Activated T-cell treated with anti-CD3 and anti-CD28 coated beads, Interleukin-2, amount 50 U/mL, for 72 hours (primary cell): Measurements from ENCODE around the gene ACSL5. TPM values are rescaled to one million over a fixed set of nuclear protein-coding genes. Genes with fewer than 3 reads are reported as not detected.

Experiments
- ATAC-seq, 2 donors: fragments of 150-1000 bp; cut with Tn5 transposase; replicated peaks in 1 of 2; 2 replicates each; pipeline ENCODE4 v1.10.0; 2021; ENCODE audit warnings: moderate library complexity in 2 of 2, mild to moderate bottlenecking in 1 of 2
- DNase-seq, 2 donors: peaks; one replicate each; pipeline ENCODE4 v3.0.0; 2021 to 2022; ENCODE audit warnings: mixed read lengths in 1 of 2
- H3K27ac Mint-ChIP-seq: one replicate; pipeline ENCODE4 v1.8.0; 2022; ENCODE audit warnings: mild to moderate bottlenecking, moderate library complexity, mixed read lengths
- H3K27me3 Mint-ChIP-seq: one replicate; pipeline ENCODE4 v1.8.0; 2022; ENCODE audit warnings: low read depth, mixed read lengths
- H3K36me3 Mint-ChIP-seq, 2 donors: one replicate each; pipeline ENCODE4 v1.8.0; 2022; ENCODE audit warnings: mixed read lengths in 2 of 2, mild to moderate bottlenecking in 1 of 2; ENCODE audit not compliant: insufficient read depth in 2 of 2
- H3K4me1 Mint-ChIP-seq: one replicate; pipeline ENCODE4 v1.8.0; 2022; ENCODE audit warnings: low read depth, mixed read lengths
- H3K4me3 Mint-ChIP-seq, 2 donors: one replicate each; pipeline ENCODE4 v1.8.0; 2022; ENCODE audit warnings: mild to moderate bottlenecking in 2 of 2, mixed read lengths in 2 of 2, moderate library complexity in 2 of 2
- H3K9me3 Mint-ChIP-seq, 2 donors: one replicate each; pipeline ENCODE4 v1.8.0; 2022; ENCODE audit warnings: mixed read lengths in 2 of 2
- total RNA-seq, 2 donors: library from RNA; stranded (reverse); gene quantifications; one replicate each; pipeline ENCODE4 v1.2.3, GENCODE V29; 2022

ACSL5 gene
- total RNA-seq, 2 donors from 2014 or later: 49.5 to 54.5 TPM

DNA sequence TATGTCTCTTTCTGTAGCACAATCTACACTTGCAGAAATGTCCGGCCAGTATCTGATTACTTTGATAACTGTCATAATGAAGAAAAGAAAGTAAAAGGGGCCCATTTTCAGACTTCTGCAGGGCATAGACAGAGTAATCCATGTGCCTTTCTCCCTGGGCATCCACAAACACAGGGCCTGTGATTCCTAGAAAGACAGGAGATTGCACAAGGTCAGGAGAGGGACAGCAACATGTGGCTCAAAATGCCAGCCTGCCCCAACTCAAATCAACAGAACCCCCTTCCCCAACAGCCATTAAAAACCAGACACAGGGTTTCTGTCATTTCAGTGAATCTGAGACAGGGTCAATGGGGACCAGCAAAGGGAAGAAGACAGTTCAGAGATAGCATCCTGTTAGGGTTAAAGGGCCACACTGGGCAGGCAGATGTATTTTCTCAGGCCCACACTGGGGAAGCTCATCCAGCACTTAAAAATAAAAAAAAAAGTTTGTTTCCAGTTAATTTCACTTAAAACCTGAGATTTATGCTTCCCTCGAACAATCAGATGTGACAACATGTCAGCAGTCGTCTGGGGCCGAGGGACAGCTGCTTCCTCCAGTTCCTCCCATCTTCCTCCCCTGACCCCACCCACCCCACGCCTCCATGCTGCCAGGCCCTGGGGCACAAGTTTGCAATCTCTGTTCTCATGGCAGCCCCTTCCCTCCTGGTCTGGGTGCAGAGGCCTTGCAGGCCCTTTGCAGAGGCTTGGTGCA, 30.7 kb upstream of the ACSL5 start:
- Mint-ChIP-seq H3K27ac (no peak overlapping the region), H3K36me3 (no peaks in the 10 kb centered on the region), H3K27me3 (no peaks in the 10 kb centered on the region), H3K4me3 (no peak overlapping the region), H3K9me3 (no peaks in the 10 kb centered on the region), H3K4me1 (no peaks in the 10 kb centered on the region)
- DNase-seq (no peak), ATAC-seq (no peak)

DNA sequence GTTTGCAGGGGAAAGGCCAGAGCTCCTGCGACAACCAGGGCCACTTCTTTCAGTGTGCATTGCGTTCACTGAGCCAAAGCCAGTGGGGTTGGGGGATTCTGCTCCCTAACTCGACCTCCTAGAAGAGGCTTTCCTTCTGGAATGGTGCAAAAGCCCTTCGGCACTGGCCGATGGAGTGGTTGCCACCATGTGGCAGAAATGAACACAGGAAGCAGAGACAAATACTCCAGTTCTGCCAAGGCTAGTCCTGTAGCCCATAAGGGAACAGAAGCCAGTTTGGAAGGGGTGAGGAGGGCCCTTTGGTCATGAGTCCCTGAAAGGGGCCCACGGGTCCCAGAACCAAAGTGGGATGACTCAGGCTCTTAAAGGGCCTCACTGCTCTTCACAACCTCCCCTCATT, 29.7 kb upstream of the ACSL5 start:
- DNase-seq: no peak
- Mint-ChIP-seq H3K36me3 (no peaks in the 10 kb centered on the region), H3K4me1 (no peaks in the 10 kb centered on the region), H3K27me3 (no peaks in the 10 kb centered on the region), H3K4me3 (no peak overlapping the region), H3K27ac (no peak overlapping the region), H3K9me3 (no peaks in the 10 kb centered on the region)
- ATAC-seq: no peak

DNA sequence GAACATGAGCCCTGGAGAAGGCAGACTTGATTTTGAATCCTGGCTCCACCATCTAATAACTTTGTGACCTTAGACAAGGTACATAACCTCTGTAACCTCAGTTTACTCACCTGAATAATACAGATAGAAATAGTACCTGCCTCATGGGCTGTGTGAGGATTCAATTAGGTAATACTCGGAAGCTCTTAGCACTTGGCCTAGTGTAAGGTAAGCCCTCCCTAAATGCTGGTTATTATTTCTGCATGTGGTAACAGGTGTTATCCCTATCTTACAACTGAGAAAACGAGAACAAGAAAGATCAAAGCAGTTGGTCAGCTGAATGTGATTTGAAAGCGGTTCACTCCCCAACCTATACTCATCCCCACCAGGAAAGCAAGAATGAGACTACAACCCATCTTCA, 28.7 kb upstream of the ACSL5 start:
- no peaks in the 10 kb centered on the region for H3K4me1 Mint-ChIP-seq
- no peaks in the 10 kb centered on the region for H3K27me3 Mint-ChIP-seq
- ATAC-seq (no peak), DNase-seq (no peak)
- no peak overlapping the region for H3K27ac Mint-ChIP-seq
- no peaks in the 10 kb centered on the region for H3K9me3 Mint-ChIP-seq
- H3K4me3 Mint-ChIP-seq: no peak overlapping the region
- H3K36me3 Mint-ChIP-seq: no peaks in the 10 kb centered on the region

DNA sequence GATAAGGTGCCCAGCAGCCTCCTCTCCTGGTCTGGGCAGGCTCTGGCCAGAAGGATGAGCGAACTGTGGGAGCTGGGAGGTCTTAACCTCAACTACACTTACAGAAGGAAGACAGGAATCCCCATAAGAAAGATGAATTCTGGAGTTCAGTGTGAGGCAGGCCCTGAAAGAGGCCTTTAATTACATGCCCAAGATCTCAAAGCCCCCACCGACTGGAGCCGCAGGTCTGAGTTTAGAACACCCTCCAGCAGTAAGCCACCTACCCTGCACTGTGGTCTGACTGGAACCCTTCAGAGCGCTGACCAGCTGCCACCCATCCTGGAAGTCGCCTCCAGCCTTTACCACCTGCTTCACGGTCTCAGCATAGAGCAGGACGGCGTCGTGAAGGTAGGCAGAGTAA, 28.2 kb upstream of the ACSL5 start:
- no peaks in the 10 kb centered on the region for H3K4me1 Mint-ChIP-seq
- no peak overlapping the region for H3K4me3 Mint-ChIP-seq
- H3K27me3 Mint-ChIP-seq: no peaks in the 10 kb centered on the region
- ATAC-seq (no peak), DNase-seq (no peak)
- no peaks in the 10 kb centered on the region for H3K36me3 Mint-ChIP-seq
- H3K27ac Mint-ChIP-seq: no peak overlapping the region
- no peaks in the 10 kb centered on the region for H3K9me3 Mint-ChIP-seq

DNA sequence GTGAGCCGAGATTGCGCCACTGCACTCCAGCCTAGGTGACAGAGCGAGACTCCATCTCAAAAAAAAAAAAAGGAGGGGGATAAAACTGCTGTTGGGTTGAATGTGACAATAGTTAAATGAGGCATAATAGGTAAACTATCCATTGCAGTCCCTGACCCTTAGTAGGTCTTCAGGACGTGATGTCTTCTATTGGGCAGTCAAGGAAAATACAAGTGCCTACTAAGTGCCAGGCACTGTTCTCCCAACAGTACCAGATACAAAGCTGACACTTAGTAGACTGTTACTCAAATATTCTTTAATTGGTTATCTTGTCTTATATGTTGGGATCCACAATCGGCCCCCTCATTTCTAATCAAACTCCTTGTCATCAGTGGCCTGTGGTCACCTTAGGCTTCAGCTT, 27.1 kb upstream of the ACSL5 start:
- Mint-ChIP-seq H3K27ac (no peak overlapping the region), H3K4me1 (no peaks in the 10 kb centered on the region), H3K4me3 (no peak overlapping the region), H3K36me3 (no peaks in the 10 kb centered on the region), H3K9me3 (no peaks in the 10 kb centered on the region), H3K27me3 (no peaks in the 10 kb centered on the region)
- DNase-seq (no peak), ATAC-seq (no peak)

DNA sequence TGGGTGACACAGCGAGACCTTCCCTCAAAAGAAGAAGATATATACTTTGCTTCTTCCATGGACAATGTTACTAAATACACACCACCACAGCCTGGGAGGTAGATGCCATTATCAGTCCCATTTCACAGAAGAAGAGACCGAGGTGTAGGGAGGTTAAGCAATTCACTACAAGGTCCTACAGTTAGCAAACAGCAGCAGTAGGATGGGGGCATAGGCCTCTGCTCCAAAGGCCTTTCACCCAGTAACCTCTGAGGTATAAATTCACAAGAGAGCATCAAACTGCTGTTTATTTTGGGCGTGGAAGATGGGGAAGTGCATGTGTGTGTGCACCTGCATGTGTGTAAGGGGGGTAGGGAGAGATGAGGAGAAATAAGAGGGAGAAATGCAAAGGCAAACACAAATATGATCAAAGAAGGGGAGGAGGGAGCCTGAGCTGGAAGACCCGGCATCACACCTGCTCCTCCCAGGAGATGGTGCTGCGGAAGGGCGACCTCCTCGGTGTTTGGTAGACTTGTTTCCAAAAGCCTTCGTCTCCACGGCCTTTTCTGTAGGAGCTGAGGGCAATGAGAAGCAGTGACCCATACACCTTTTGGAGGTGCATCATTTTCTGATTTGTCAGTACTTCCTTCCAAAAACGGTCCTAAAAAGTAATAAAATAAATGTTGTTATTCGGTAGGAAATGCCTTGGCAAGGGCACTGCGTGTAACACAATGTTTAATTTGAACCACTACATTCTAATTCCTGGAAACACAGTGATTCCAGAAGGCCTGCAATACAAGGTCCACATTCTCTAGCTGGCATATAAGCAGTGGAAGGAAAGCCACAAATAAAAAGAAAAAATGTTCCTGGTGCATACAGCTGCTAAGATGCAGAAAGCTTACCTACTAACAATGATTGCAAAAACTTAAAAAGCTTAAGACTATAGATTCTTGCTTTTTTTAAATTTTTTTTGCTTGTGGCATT, 25.9 kb upstream of the ACSL5 start:
- H3K9me3 Mint-ChIP-seq: no peaks in the 10 kb centered on the region
- ATAC-seq (no peak), DNase-seq (no peak)
- no peak overlapping the region for H3K4me3 Mint-ChIP-seq
- H3K36me3 Mint-ChIP-seq: no peaks in the 10 kb centered on the region
- no peaks in the 10 kb centered on the region for H3K4me1 Mint-ChIP-seq
- no peak overlapping the region for H3K27ac Mint-ChIP-seq
- no peaks in the 10 kb centered on the region for H3K27me3 Mint-ChIP-seq

DNA sequence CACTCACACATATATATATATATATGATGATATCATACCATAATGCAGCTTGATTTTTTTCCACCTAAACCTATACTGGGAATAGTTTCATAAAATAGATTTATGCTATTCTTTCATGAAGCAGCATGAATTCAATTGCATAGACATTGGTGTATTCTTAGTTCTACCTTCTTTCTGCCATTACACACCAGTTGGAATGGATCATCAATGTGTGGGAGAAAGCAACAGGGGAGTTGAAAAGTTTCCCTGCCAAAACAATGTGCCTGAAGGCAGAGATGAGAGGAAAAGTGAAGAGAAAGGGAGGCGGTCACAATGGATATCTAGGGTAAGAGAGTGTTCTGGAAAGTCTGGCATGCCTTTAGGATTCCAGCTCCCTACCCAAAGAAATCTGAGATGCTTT, 25.2 kb upstream of the ACSL5 start:
- no peaks in the 10 kb centered on the region for H3K36me3 Mint-ChIP-seq
- no peaks in the 10 kb centered on the region for H3K27me3 Mint-ChIP-seq
- ATAC-seq (no peak), DNase-seq (no peak)
- H3K27ac Mint-ChIP-seq: no peak overlapping the region
- H3K9me3 Mint-ChIP-seq: no peaks in the 10 kb centered on the region
- no peaks in the 10 kb centered on the region for H3K4me1 Mint-ChIP-seq
- H3K4me3 Mint-ChIP-seq: no peak overlapping the region

DNA sequence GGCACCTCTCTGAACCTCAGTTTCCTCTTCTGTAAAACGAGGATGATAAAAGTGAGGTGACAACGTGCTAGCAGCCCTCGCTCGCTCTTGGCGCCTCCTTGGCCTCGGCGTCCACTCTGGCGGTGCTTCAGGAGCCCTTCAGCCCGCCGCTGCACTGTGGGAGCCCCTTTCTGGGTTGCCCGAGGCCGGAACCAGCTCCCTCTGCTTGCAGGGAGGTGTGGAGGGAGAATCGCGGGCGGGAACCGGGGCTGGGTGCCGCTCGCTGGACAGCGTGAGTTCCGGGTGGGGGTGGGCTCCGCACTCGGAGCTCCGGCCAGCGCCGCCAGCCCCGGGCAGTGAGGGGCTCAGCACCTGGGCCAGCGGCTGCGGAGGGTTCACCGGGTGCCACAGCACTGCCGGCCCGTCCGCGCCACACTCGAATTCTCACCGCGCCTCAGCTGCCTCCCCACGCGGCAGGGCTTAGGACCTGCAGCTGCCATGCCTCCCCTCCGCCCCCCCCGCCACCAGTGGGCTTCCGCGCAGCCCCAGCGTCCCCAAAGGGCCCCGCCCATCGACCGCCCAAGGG, 24.3 kb upstream of the ACSL5 start:
- H3K4me3 Mint-ChIP-seq: no peak overlapping the region
- no peak overlapping the region for H3K27ac Mint-ChIP-seq
- H3K9me3 Mint-ChIP-seq: no peaks in the 10 kb centered on the region
- no peaks in the 10 kb centered on the region for H3K36me3 Mint-ChIP-seq
- ATAC-seq (no peak), DNase-seq (no peak)
- no peaks in the 10 kb centered on the region for H3K4me1 Mint-ChIP-seq
- no peaks in the 10 kb centered on the region for H3K27me3 Mint-ChIP-seq

DNA sequence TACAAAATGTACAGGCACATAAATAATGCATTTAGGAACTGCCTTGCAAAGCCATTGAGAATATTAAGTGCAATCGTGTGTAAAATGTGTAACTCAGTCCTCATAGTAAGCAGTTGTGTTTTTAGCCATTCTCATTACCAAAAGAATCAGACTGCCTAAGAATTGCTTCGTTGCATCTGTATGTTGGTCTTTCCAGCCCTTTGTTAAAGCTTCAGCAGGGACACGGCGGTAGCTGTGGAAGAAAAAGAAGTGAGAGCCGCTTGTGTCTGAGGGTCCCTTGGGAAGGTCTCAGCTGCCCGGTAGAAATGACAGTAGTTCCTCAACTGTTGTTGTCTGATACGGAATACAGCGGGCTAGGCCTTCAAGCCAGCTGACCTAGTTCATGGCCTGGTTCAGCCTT, 22.8 kb upstream of the ACSL5 start:
- Mint-ChIP-seq H3K4me1 (no peaks in the 10 kb centered on the region), H3K36me3 (no peaks in the 10 kb centered on the region), H3K9me3 (no peaks in the 10 kb centered on the region), H3K27me3 (no peaks in the 10 kb centered on the region), H3K27ac (no peak overlapping the region), H3K4me3 (no peak overlapping the region)
- ATAC-seq: no peak
- no peak for DNase-seq

DNA sequence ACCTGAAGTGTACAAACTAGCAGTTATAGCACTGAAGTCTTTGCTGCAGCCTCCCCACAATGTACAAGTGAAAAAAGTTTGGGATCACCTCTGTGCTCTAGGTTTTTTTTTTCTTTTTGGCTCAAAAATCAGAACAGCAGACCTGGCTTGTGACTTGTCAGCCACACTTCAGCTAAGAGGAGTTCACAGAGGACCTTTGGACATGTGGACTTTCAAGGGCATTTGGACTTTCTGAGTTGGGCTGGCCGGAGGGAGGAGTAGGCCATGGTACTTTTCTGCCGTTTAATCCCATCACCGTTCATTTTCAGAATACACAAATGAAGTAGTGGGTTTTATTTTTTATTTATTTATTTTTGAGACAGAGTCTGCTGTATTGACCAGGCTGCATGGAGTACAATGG, 21.9 kb upstream of the ACSL5 start:
- no peak for DNase-seq

DNA sequence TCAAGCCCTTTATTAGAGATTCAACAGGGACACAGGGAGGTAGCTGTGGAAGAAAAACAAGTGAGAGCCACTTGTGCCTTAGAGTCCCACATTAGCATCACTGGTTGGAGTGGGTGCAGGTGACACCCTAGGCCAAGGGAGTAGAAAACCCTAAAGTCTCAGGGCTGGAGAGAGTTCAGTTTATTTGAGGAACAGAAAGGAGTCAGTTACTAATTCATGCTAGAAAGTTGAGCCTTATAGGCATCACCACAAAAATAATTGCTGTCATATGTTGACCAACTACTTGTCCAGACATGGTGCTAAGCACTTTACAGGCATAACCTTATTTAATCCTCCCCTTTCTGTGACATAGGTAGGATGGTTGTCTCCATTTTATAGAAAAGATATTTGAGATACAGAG, 20.9 kb upstream of the ACSL5 start:
- H3K27me3 Mint-ChIP-seq: no peaks in the 10 kb centered on the region
- no peaks in the 10 kb centered on the region for H3K36me3 Mint-ChIP-seq
- DNase-seq: no peak
- H3K27ac Mint-ChIP-seq: no peak overlapping the region
- H3K4me3 Mint-ChIP-seq: no peak overlapping the region
- no peaks in the 10 kb centered on the region for H3K4me1 Mint-ChIP-seq
- H3K9me3 Mint-ChIP-seq: no peaks in the 10 kb centered on the region
- ATAC-seq: no peak

More for the DNA sequence above, 21.9 kb upstream of the ACSL5 start:
- Mint-ChIP-seq H3K27ac (no peak overlapping the region), H3K4me1 (no peaks in the 10 kb centered on the region), H3K27me3 (no peaks in the 10 kb centered on the region), H3K36me3 (no peaks in the 10 kb centered on the region), H3K4me3 (no peak overlapping the region), H3K9me3 (no peaks in the 10 kb centered on the region)
- no peak for ATAC-seq

DNA sequence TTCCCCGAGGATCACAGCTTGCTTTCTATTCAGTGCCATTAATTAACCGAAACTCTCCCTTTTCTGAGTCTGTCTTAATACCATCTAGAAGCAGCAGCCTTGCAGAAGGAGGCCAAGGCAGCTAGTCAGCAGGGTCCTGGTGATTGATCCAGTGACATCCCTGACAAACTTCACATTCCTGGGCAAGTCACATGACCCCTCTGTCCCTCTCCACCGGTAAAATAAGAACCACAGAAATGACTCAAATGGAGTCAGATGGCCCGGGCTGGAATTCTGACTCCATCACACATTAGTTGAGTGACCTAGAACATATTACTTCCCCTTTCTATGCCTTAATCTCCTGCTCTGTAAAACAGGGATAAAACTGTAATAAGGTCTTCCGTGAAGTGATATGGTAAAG, 17.2 kb upstream of the ACSL5 start:
- DNase-seq: no peak
- no peaks in the 10 kb centered on the region for H3K4me1 Mint-ChIP-seq
- H3K9me3 Mint-ChIP-seq: no peaks in the 10 kb centered on the region
- H3K4me3 Mint-ChIP-seq: no peak overlapping the region
- H3K36me3 Mint-ChIP-seq: no peaks in the 10 kb centered on the region
- no peak overlapping the region for H3K27ac Mint-ChIP-seq
- no peak for ATAC-seq
- no peaks in the 10 kb centered on the region for H3K27me3 Mint-ChIP-seq

DNA sequence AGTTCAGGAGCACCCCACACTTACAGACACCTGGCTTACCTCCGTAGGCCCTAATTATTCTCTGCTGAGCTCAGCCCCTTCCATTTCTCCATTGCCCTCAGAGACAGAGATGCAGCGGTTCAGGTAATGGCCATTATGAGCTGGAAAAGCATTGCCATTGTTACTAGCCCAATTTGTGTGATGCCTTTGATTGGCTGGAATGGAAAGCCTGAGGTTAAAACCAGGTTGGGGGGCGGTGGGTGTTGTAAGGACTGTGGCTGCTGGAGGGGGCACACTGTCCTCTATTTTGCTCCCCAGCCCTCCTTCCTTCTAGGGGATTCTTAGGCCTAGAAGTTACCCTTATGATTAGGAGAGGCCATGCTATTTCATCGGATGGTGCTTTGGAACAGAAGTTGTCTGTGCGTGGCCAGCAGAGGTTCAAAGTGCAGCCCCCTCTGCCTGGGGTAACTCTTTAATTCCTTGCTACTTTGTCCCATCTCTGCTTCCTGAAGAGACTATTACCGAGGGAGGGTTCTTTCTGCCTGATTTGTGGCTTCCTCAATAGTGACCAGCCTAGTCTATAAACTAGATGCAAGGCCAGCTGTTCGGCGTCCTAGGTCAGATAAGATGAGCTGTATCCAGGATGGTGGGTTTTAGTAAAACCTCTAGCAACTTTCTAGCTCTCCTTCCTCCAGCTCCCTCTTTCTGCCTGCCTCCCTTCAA, 14.2 kb upstream of the ACSL5 start:
- H3K4me1 Mint-ChIP-seq: no peaks in the 10 kb centered on the region
- no peaks in the 10 kb centered on the region for H3K9me3 Mint-ChIP-seq
- H3K27me3 Mint-ChIP-seq: no peaks in the 10 kb centered on the region
- no peaks in the 10 kb centered on the region for H3K36me3 Mint-ChIP-seq
- no peak overlapping the region for H3K4me3 Mint-ChIP-seq
- H3K27ac Mint-ChIP-seq: no peak overlapping the region
- no peak for DNase-seq
- no peak for ATAC-seq
